NCI-H2107 (cell line): ENCODE measurements around the gene TRAK1.
A peak's percentile ranks its signal among the peaks of the same experiment; 100 is the strongest.

Experiments
- DNase-seq: peaks from one replicate; lab custom pipeline; 2025; lab: John Stamatoyannopoulos, UW

The TRAK1 gene

DNA sequence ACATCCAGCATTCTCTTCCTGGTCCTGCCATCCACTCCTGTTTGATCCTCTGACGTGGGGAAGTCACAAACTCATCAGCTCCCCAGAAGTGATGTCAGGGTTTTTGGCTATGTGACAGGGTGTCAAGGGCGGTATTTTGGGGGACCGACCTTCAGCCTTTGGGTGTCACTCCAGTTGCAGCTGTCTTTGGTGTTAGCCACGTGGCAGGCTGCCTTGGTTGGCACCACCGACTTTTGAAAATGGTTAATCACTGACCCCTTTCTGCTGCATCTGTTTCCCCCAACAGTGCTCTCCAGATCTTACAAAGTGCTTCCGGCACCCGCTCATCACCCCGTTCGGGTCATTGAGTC, 86.6 kb downstream of the TRAK1 start:
- no peak for DNase-seq

GRCh38 chr3:42179110-42179725, 88.1 kb downstream of the TRAK1 start:
- DNase-seq = no peak

DNA sequence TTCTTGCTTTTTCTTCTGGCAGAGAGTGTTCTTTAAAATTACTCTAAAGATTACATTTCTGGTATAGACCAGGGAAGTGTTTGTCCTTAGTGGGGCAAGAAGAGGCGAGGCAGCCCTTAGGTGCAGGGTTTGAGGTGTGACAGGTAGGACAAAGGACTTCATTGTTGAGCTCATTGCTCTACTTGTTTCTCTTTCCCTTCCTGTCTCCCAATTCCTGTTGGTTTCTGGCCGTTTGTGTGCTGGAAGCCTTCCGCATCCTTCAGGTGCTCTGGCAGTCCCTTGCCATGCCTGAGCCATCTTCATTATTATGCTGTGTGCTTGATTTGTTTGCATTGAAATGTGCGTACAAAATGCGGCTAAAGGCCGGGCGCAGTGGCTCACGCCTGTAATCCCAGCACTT, 89.7 kb downstream of the TRAK1 start:
- DNase-seq = no peak

DNA sequence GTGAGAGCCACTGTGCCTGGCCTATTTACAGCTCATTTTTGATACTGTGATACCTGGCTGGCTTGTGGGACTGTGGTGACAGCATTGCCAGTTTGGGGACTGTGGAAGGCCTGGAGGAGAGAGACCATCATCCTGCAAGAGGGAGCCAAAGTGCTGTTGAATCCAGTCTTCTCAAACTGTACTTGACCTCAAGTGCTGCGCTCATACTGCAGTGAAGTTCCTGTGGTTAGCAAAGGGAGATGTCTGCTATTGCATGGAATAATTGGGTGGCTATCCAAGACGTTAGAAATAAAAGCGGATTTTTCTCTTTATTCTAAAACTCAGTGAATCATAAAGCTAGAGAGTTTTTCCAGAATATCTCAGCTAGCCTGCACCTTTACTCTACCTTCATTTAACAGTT, 91.4 kb downstream of the TRAK1 start:
- DNase-seq = no peak

- DNase-seq = no peak
Observed at GRCh38 chr3:42183991-42184632, 93.0 kb downstream of the TRAK1 start.

DNA sequence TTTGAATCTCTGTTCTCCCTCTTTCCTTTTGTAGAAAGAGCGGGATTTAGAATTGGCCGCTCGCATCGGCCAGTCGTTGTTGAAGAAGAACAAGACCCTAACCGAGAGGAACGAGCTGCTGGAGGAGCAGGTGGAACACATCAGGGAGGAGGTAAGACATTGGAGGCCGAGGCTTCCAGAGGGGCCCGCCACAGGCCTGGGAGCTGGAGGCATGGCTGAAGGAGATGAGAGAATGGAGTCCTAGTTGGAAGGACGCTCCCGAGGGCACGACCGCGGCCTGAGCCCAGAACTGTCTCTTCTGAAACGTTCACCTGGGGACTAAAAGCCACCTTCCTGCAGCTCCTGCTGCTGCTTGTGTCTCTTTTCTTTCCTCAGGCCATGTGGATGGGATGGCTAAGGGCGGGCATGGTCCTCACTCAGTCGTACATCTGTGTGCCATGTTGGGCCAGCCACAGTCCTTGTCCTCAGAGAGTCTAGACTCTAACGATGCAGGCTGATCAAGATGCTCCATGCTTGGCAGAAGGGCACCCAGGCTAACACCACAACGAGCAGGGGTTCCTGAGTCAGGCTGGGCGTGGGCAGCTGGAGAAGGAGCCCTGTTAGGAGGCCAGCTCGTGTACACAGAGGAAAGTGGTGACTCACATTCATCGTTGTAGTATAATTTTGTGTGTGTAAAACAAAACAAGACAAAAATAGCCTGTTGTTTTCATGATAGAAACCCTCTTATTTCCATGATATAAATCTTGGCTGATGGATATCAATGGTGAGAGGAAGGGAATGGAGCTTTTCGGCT, 93.7 kb downstream of the TRAK1 start:
- DNase-seq = no peak

- no peak for DNase-seq
Observed at GRCh38 chr3:42187936-42188335, 96.8 kb downstream of the TRAK1 start.

DNA sequence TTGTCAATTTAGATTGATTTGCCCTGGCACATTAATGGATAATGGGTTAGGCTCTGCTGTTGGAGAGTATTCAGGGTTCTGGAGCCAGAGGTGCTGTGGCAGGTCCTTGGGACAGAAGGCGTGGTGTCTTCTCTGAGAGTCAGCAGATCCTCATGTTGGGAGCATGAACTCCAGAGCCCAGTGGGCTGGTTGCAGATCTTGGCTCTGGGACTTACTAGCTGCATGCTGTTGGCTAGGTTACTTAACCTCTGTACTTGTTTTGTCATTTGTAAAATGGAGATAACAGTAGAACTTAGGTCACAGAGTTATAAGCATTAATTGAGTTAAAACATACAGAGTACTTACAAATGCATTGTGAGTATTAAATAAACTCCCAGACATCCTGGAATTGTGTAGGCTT, 97.2 kb downstream of the TRAK1 start:
- DNase-seq = no peak

DNA sequence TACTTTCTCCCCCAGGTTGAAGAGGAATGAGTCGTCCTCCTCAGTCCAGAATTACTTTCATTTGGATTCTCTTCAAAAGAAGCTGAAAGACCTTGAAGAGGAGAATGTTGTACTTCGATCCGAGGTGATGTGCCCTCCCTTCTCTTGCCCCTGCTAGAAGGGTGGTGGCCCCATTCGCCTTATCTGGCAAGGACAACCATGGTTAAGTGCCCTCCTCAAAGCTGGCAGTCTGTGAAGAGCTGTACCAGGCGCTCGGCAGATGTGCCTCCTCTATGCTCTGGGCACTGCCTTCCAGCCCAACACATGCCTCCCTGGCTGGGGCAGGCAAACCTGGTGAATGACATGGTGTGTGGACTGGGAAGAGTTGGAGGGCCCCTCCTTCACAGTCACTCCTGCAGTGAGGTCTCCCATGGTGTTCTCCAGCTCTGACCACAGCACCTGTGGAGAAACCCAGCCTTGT, 97.9 kb downstream of the TRAK1 start:
- DNase-seq = no peak

DNA sequence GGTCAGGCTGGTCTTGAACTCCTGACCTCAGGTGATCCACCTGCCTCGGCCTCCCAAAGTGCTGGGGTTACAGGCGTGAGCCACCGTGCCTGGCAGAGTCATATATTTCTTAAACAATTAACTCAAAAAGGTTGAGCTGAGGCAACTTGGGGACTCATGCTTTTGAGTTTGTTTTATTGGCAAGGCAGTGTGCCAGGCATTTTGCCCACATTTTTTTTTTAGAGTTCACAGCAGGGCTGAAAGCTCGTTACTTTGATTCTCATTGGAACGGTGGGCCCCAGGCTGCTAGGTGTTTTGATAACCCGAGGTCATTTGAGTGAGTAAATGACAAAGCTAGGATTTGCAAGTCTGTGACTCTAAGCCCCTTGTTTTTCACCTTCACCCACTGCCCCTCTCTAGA, 98.6 kb downstream of the TRAK1 start:
- no peak for DNase-seq

DNA sequence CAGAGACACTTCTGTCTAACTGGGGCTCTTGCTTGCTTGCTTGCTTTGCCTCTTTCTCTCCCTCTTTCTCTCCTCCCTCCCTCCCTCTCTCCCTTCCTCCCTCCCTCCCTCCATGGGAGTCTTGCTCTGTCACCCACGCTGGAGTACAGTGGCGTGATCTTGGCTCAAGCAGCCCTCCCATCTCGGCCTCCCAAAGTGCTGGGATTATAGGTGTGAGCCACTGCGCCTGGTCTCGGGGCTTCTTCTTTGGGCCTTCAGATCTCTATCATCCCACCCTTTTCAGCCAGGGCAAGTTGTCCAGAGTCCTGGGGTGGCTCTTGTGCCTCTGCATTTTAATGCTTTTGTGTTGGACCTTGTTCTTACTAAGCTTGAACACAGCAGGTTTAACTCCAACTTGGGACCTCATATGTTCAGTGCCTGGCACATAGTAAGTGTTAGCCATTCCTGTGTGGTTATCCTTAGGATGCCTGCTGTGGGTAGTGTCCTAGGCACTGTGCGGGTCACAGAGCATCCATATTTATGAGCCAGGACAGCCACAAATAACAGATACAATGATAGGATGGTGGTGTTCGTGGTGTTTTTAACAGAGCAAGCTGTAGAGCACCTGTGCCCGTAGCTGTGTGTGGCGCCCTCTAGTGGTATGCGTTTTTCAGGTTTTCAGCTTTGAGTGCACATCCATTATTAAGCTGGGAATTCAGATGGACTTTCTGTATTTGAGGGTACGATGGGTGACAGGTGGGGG, 99.7 kb downstream of the TRAK1 start:
- DNase-seq = peak; percentile 54

- no peak for DNase-seq
Observed at GRCh38 chr3:42191443-42191747, 100.2 kb downstream of the TRAK1 start.

GRCh38 chr3:42192334-42193200, 101.4 kb downstream of the TRAK1 start:
- DNase-seq = no peak

- no peak for DNase-seq
Observed at GRCh38 chr3:42194943-42195510, 103.9 kb downstream of the TRAK1 start.

DNA sequence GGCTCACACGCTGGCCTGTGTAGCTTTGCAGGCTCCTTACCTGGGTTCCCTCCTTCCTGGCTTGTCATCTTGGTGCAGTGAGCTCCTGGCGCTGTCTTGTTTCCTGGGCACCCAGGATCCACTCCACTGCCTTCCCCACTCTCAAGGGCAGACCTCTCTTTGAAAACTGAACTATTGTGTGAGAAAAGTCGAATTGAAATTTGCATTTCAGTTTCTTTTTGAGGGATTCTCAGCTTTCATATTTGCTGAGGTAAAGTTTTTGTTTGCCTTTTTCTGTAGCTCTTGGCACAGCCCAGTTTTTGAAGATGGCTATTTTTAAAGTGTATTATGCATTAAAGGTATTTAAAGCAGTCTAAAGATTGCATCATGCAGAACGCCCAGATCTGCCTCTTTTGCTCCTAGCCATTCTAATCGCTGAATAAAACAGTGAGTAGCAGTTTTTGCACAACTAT, 104.7 kb downstream of the TRAK1 start:
- DNase-seq = no peak

- DNase-seq = no peak
Observed at GRCh38 chr3:42198709-42199108, 107.6 kb downstream of the TRAK1 start.

DNA sequence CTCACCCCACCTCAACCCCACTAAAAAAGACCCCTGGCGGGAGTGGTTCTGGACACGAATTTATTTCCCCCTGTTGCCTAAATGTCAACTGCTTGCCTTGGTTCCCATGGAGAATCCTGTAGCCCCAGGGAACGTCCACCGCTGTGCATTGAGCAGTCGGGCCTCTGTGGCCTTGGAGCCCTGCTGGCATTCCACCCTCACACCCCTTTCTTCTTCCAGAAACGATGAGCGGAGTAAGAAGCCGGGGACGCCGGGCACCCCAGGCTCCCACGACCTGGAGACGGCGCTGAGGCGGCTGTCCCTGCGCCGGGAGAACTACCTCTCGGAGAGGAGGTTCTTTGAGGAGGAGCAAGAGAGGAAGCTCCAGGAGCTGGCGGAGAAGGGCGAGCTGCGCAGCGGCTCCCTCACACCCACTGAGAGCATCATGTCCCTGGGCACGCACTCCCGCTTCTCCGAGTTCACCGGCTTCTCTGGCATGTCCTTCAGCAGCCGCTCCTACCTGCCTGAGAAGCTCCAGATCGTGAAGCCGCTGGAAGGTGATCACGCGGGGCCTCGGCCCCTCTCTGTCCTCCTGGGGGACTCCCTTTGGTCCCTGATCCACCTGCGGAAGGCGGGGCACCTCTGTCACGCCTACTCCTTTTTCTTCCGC, 111.2 kb downstream of the TRAK1 start:
- no peak for DNase-seq

- no peak for DNase-seq
Observed at GRCh38 chr3:42204867-42205599, 113.9 kb downstream of the TRAK1 start.

- no peak for DNase-seq
Observed at GRCh38 chr3:42205800-42206514, 114.8 kb downstream of the TRAK1 start.
